GM13976 (cell line): ENCODE results near the gene RPS6KA4.
A peak's percentile ranks its signal among the peaks of the same experiment; 100 is the strongest.

Experiments used
- DNase-seq: peaks from one replicate; pipeline ENCODE4 v3.0.0; 2012; ENCODE audit warnings: low spot score
- CTCF ChIP-seq: IDR thresholded peaks from 2 replicates; pipeline ENCODE4 v1.5.1; 2012; ENCODE audit warnings: borderline replicate concordance, mild to moderate bottlenecking; ENCODE audit not compliant: insufficient read depth; ENCODE audit errors: extremely low read depth, missing control alignments, control extremely low read depth
- in situ Hi-C: fragments of 300-500 bp; cut with MboI; formaldehyde crosslinking; loops from one replicate; pipeline ENCODE4 v1.12.0; 2022; ENCODE audit warnings: low sequenced_read_pairs, mixed read lengths, inconsistent platforms; ENCODE audit not compliant: unreplicated experiment

RPS6KA4 gene

GRCh38 chr11:64316672-64317324 is 42.2 kb upstream of the RPS6KA4 start:
- in situ Hi-C loops = no loop called here
- no peak for TF ChIP-seq CTCF
- DNase-seq = no peak

- peak; percentile 93 for DNase-seq
- no peak for TF ChIP-seq CTCF
- in situ Hi-C loops = no loop called here
Observed at GRCh38 chr11:64317325-64317960, 41.5 kb upstream of the RPS6KA4 start, which contains the start of gene TRMT112. Gene TRMT112, minus strand, starts transcription at chr11:64317559. Its CDS starts 33 bp downstream, at chr11:64317526.

GRCh38 chr11:64317961-64318765 is 40.8 kb upstream of the RPS6KA4 start, which contains the start of gene PRDX5:
Gene PRDX5, plus strand, starts transcription at chr11:64318121. Its CDS starts 95 bp downstream, at chr11:64318216.
- in situ Hi-C loops = no loop called here
- TF ChIP-seq CTCF = peak; percentile 54
- DNase-seq = peak; percentile 97

GRCh38 chr11:64318766-64319761 is 39.9 kb upstream of the RPS6KA4 start:
- DNase-seq = no peak
- no peak for TF ChIP-seq CTCF
- in situ Hi-C loops = no loop called here

GRCh38 chr11:64320556-64320955 is 38.4 kb upstream of the RPS6KA4 start:
- no peak for TF ChIP-seq CTCF
- DNase-seq = no peak
- in situ Hi-C loops = no loop called here
